Measurements from ENCODE around the gene SIVA1. TPM values are rescaled to one million over a fixed set of nuclear protein-coding genes. Genes with fewer than 3 reads are reported as not detected.

Gene SIVA1
- total RNA-seq, 1 experiment from 2014 or later, result 105 TPM

GRCh38 chr14:104734991-104735779 is 17.8 kb upstream of the SIVA1 start:
- peaks cover 4% of the 10 kb centered on the region for H3K36me3 Mint-ChIP-seq (ENCODE audit: insufficient read depth, unreplicated experiment)
- no peak for DNase-seq
- Histone ChIP-seq H3K4me3 (ENCODE audit: low read depth, low read length) (no peak overlapping the region), H3K27me3 (replicated peaks; ENCODE audit: control insufficient read depth, insufficient read depth, low read length) (no peaks in the 10 kb centered on the region), H3K9me3 (no peaks in the 10 kb centered on the region), H3K36me3 (ENCODE audit: control insufficient read depth, insufficient read depth, low read length) (no peaks in the 10 kb centered on the region), H3K4me1 (no peaks in the 10 kb centered on the region)
- H3K9me3 Mint-ChIP-seq (ENCODE audit: unreplicated experiment), result no peaks in the 10 kb centered on the region
- no peak overlapping the region for H3K27ac Mint-ChIP-seq (ENCODE audit: unreplicated experiment)
- ChIA-PET POLR2A (no interaction called here), CTCF (no interaction called here)
- no peaks in the 10 kb centered on the region for H3K4me1 Mint-ChIP-seq (ENCODE audit: low read depth, unreplicated experiment)
- H3K27me3 Mint-ChIP-seq (ENCODE audit: insufficient read depth, unreplicated experiment), result no peaks in the 10 kb centered on the region
- no TSS peak for BruUV-seq (replicated peaks)
- TF ChIP-seq CTCF (IDR thresholded peaks at IDR 0.05; ENCODE audit: insufficient read depth in 1 of 2, low read depth in 1 of 2, low read length in 1 of 2, severe bottlenecking in 1 of 2, unreplicated experiment in 1 of 2), result no peak
- H3K4me3 Mint-ChIP-seq (ENCODE audit: unreplicated experiment), result no peak overlapping the region
- intact Hi-C loops (cut with micrococcal nuclease; ENCODE audit: unreplicated experiment), result no loop called here

- intact Hi-C loops (cut with micrococcal nuclease; ENCODE audit: unreplicated experiment), result no loop called here
- ChIA-PET CTCF (interaction anchor here (1.3 kb wide), 1 partner anchor 33 kb away, joined by 3 read pairs; no protein-coding TSS in a partner anchor), POLR2A (no interaction called here)
- Mint-ChIP-seq H3K36me3 (ENCODE audit: insufficient read depth, unreplicated experiment) (no peaks in the 10 kb centered on the region), H3K4me1 (ENCODE audit: low read depth, unreplicated experiment) (no peaks in the 10 kb centered on the region), H3K4me3 (ENCODE audit: unreplicated experiment) (no peak overlapping the region), H3K27me3 (ENCODE audit: insufficient read depth, unreplicated experiment) (no peaks in the 10 kb centered on the region), H3K9me3 (ENCODE audit: unreplicated experiment) (no peaks in the 10 kb centered on the region), H3K27ac (ENCODE audit: unreplicated experiment) (no peak overlapping the region)
- DNase-seq, result no peak
- Histone ChIP-seq H3K9me3 (no peaks in the 10 kb centered on the region), H3K27me3 (replicated peaks; ENCODE audit: control insufficient read depth, insufficient read depth, low read length) (no peaks in the 10 kb centered on the region), H3K36me3 (ENCODE audit: control insufficient read depth, insufficient read depth, low read length) (no peaks in the 10 kb centered on the region), H3K4me3 (ENCODE audit: low read depth, low read length) (no peak overlapping the region), H3K4me1 (no peaks in the 10 kb centered on the region)
- TF ChIP-seq CTCF (IDR thresholded peaks at IDR 0.05; ENCODE audit: insufficient read depth in 1 of 2, low read depth in 1 of 2, low read length in 1 of 2, severe bottlenecking in 1 of 2, unreplicated experiment in 1 of 2), result no peak
- BruUV-seq (replicated peaks), result no TSS peak
Observed at GRCh38 chr14:104735830-104736642, 16.9 kb upstream of the SIVA1 start.

GRCh38 chr14:104738375-104739019 is 14.4 kb upstream of the SIVA1 start:
- ChIA-PET POLR2A (interaction anchor here (0.6 kb wide), 1 partner anchor 10 kb away, joined by 4 read pairs; no protein-coding TSS in a partner anchor), CTCF (no interaction called here)
- Histone ChIP-seq H3K27me3 (replicated peaks; ENCODE audit: control insufficient read depth, insufficient read depth, low read length) (no peaks in the 10 kb centered on the region), H3K4me1 (no peaks in the 10 kb centered on the region), H3K36me3 (ENCODE audit: control insufficient read depth, insufficient read depth, low read length) (no peaks in the 10 kb centered on the region), H3K4me3 (ENCODE audit: low read depth, low read length) (no peak overlapping the region), H3K9me3 (no peaks in the 10 kb centered on the region)
- TF ChIP-seq CTCF (IDR thresholded peaks at IDR 0.05; ENCODE audit: insufficient read depth in 1 of 2, low read depth in 1 of 2, low read length in 1 of 2, severe bottlenecking in 1 of 2, unreplicated experiment in 1 of 2), result no peak
- DNase-seq, result no peak
- no peak overlapping the region for H3K4me3 Mint-ChIP-seq (ENCODE audit: unreplicated experiment)
- no peaks in the 10 kb centered on the region for H3K4me1 Mint-ChIP-seq (ENCODE audit: low read depth, unreplicated experiment)
- BruUV-seq (replicated peaks), result no TSS peak
- H3K36me3 Mint-ChIP-seq (ENCODE audit: insufficient read depth, unreplicated experiment), result no peaks in the 10 kb centered on the region
- H3K27me3 Mint-ChIP-seq (ENCODE audit: insufficient read depth, unreplicated experiment), result no peaks in the 10 kb centered on the region
- H3K9me3 Mint-ChIP-seq (ENCODE audit: unreplicated experiment), result no peaks in the 10 kb centered on the region
- no peak overlapping the region for H3K27ac Mint-ChIP-seq (ENCODE audit: unreplicated experiment)
- intact Hi-C loops (cut with micrococcal nuclease; ENCODE audit: unreplicated experiment), result no loop called here
